ENCODE results near the gene HDLBP.

Gene HDLBP

GRCh38 chr2:241226723-241227572, 88.5 kb downstream of the HDLBP start:
- no peak for DNase-seq

DNA sequence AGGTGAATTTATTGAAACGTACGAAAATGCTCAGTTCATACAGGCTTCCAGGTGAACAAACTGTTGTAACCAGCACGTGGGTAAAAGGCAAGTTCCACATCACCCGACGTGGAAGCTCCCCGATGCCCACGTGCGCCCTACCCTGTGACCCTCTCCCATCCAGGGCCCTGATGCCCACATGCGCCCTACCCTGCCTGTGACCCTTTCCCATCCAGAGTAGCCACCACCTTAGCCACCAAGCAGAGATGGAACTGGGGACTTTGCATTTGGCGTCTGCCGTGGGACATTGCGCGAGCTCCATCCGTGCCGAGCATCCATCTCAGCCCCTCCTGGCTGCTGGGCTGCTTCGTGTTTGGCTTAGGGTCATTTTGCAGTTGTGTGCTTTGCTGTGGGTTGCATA, 89.5 kb downstream of the HDLBP start:
- DNase-seq, result no peak

- no peak for DNase-seq
These were observed 89.9 kb downstream of the HDLBP start for GRCh38 chr2:241225545-241225944.

DNA sequence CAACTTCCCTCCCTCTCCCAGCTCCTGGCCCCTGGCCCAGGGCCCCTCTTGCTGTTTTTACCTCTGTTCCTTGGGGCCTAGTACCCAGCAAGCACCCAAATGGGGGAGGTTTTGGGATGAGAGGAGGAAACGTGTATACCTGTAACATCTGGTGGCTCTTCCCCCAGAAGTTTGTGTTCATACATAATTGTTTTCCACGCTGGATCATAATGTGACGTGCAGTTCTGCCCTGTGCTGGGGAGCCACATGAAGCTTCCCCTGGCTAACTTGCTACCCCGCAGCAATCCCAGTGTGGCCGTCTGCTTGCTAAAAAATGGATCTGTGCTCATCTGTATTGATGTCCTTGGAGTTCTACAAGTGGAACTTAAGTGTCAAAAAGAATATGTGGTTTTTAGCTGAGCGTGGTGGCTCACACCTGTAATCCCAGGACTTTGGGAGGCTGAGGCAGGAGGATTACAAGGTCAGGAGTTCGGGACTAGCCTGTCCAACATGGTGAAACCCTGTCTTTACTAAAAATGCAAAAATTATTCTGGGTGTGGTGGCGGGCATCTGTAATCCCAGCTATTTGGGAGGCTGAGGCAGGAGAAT, 90.5 kb downstream of the HDLBP start:
- DNase-seq, result no peak

DNA sequence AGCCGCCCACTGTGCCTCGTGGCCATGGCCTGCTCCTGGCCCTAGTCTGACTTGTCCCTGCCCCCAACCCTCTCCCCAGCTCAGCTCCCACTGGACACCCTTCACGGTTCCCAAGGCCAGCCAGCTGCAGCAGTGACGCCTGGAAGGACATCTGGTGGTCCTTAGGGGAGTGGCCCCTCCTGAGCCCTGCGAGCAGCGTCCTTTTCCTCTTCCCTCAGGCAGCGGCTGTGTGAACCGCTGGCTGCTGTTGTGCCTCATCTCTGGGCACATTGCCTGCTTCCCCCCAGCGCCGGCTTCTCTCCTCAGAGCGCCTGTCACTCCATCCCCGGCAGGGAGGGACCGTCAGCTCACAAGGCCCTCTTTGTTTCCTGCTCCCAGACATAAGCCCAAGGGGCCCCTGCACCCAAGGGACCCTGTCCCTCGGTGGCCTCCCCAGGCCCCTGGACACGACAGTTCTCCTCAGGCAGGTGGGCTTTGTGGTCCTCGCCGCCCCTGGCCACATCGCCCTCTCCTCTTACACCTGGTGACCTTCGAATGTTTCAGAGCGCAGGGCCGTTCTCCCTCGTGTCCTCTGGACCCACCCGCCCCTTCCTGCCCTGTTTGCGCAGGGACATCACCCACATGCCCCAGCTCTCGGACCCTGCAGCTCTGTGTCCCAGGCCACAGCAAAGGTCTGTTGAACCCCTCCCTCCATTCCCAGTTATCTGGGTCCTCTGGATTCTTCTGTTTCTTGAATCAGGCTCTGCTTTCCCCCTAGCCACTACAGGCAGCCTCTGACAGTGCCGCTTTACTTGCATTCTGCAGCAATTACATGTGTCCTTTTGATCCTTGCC, 91.2 kb downstream of the HDLBP start:
- DNase-seq, result no peak

- DNase-seq, result no peak
These were observed 92.1 kb downstream of the HDLBP start for GRCh38 chr2:241223211-241224017.

GRCh38 chr2:241219856-241220356, 95.6 kb downstream of the HDLBP start:
- no peak for DNase-seq

- DNase-seq, result no peak
These were observed 96.5 kb downstream of the HDLBP start for GRCh38 chr2:241219030-241219382.

- DNase-seq, result peak; percentile 6
These were observed 97.1 kb downstream of the HDLBP start for GRCh38 chr2:241218131-241219029.

DNA sequence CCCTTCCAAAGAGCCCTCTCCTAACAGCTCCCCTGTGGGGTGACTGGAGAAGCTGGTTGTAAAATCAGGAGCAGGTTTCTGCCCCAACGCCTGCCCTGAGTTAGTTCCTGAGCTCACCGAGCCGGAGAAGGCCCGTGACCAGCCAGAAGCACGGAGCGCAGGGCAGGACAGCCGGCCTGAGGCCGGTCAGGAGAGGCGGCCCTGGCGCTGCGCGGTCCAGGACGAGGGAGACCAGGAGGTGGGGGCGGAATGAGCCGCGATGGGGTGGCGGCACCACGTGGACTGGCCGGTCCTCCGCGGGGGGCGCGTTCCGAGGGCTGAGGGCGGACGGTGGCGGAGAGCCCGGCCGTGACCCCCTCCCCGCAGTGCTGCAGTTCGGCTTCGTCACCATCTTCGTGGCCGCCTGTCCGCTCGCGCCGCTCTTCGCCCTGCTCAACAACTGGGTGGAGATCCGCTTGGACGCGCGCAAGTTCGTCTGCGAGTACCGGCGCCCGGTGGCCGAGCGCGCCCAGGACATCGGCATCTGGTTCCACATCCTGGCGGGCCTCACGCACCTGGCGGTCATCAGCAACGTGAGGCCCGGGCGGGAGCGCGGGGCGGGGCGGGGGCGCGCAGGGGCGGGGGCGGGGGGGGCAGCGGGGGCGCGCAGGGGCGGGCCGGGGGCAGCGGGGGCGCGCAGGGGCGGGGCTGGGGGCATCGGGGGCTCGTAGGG, 98.0 kb downstream of the HDLBP start:
- no peak for DNase-seq

DNA sequence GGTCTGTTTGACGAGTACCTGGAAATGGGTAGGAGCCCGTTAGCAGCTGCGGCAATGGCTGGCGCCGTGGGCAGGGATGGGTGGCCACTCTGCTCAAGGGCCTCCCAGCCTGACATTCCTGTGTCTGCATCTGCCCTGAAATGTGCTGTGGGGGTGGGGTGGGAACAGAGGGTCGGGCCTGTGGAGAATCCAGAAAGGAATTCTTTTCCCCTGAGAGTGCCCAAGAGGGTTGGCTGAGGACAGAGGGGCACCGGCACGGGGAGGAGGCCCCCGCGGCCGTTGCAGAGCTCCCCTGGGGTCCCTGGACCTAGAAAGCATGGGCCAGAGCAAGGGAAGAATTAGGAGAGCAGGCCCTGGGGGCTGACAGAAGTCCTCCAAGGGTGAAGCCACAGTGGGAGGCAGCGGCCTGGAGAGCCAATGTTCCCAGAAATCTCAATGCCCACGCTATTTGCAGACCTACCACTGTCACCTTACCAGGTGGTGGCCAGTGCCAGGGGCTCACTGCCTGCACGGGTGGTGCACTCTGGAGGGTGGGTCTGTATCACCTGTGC, 99.2 kb downstream of the HDLBP start:
- no peak for DNase-seq

DNA sequence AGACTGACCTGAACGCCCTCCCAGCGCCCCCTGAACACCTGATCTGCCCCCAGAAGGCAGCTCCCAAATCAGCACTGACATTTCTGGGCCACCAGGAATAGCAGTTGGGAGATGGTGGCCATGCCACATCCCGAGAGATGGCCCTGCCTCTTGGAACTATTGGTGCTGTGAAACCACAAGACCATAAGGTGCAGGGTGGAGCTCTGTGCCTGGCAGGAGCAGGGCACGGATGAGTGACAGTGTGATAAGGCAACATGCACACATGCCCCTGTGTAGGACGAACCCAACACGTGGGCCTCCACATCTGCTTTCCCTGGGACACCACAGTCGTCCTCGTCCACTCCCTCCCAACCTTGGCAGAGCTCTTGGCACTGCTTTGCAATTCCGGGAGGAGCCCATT, 100.1 kb downstream of the HDLBP start:
- DNase-seq, result no peak

DNA sequence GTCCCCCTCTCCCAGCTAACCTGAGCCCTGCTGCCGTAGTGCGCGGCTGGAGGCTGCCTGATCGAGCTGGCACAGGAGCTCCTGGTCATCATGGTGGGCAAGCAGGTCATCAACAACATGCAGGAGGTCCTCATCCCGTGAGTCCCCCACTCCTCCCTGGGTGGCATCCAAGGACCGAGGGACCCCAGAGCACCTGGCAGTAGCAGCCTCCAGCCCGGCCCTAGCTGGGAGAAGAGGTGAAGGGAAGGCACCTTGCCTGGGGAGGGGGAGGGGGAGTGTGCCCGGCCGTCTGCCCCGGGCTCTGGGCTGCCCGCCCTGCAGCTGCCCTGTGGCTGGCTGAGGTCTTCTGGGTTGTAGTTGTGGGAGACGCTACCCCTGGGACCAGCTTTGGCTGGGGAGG, 100.7 kb downstream of the HDLBP start:
- no peak for DNase-seq

DNA sequence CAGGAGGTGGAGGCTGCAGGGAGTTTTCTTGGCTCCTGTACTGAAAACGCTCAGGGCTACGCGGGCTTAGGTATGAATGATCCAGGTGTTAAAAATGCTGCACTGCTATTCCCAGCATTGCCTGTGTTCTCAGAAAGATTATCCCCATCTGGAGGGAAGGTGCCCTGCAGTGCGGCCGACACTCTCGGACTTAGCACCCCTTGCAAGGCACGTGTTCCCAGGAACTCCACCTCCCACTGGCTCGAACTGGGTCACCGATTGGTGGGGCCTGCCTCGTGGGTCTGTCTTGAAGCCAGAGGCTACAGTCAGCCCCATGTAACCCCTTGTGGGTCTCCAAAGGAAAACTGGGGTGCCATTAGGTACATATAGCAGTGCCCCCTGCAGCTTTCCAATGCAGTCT, 101.3 kb downstream of the HDLBP start:
- no peak for DNase-seq

GRCh38 chr2:241213567-241213966, 101.9 kb downstream of the HDLBP start:
- DNase-seq, result no peak

GRCh38 chr2:241213041-241213440, 102.4 kb downstream of the HDLBP start:
- DNase-seq, result no peak

- no peak for DNase-seq
These were observed 104.2 kb downstream of the HDLBP start for GRCh38 chr2:241211276-241211675.

GRCh38 chr2:241209271-241209670, 106.2 kb downstream of the HDLBP start:
- DNase-seq, result no peak

- DNase-seq, result no peak
These were observed 107.4 kb downstream of the HDLBP start for GRCh38 chr2:241208058-241208457.

GRCh38 chr2:241207641-241208040, 107.8 kb downstream of the HDLBP start:
- no peak for DNase-seq

DNA sequence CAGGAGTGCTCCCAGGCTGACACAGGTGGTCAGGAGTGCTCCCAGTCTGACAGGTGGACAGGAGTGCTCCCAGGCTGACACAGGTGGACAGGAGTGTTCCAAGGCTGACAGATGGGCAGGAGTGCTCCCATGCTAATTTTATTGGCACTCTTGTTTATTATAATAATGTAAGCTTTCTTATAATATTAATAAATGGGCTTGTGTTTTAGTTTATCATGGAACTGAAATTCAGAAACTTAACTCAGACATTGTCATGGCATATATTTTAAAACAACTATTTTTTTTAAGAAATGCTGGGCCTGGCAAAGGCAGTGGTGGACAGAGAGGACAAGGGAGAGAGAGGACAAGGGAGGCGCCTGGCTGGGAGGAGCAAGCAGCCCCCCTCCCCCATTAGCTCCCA, 108.3 kb downstream of the HDLBP start:
- no peak for DNase-seq

Data from NCI-H524 treated with DMSO at 0.1 percent for 48 hours (cell line).